NT2/D1 (cell line): ENCODE data around the gene SHROOM4.

ENCODE experiments used
- SUZ12 ChIP-seq: IDR thresholded peaks from 2 replicates; pipeline ENCODE4 v1.6.1; 2011; ENCODE audit not compliant: insufficient read length, insufficient read depth; ENCODE audit errors: extremely low read depth
- YY1 ChIP-seq: IDR thresholded peaks from 2 replicates; pipeline ENCODE4 v1.6.1; 2011; ENCODE audit not compliant: insufficient read length, insufficient read depth
- ZNF274 ChIP-seq: IDR thresholded peaks from 2 replicates; pipeline ENCODE4 v1.6.1; 2011; ENCODE audit warnings: mild to moderate bottlenecking, low read depth, low read length

DNA sequence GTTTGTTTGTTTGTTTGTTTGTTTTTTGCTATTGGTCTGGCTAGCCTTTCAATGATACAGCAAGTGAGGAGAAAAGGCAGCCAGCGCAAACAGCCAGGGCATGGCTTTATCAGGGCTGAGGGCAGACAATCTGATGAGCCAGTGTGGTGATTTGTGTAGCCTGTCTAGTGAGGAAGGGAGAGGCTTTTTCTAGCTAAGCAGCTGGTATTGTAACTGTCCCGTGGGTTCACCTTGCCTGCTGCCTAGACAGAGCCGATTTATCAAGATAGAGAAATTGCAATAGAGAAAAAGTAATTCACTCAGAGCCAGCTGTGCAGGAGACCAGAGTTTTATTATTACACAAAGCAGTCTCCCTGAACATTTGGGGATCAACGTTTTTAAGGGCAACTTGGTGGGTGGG, 28.2 kb upstream of the SHROOM4 start:
- TF ChIP-seq YY1 (no peak), ZNF274 (no peak), SUZ12 (no peak)
